Activated naive CD4-positive, alpha-beta T cell treated with anti-CD3 and anti-CD28 coated beads, Interleukin-2, amount 50 U/mL, for 24 hours (primary cell): ENCODE measurements around the gene SLC36A2.
"Not testable (repeated sequence)": the region's sequence is repeated elsewhere in the genome, so short reads cannot be mapped to it uniquely, and the experiment has no call there.

ENCODE experiments used
- H3K27ac Mint-ChIP-seq: one replicate; pipeline ENCODE4 v1.8.0; 2021; ENCODE audit warnings: mild to moderate bottlenecking, mixed read lengths
- H3K27me3 Mint-ChIP-seq: one replicate; pipeline ENCODE4 v1.8.0; 2021; ENCODE audit warnings: mixed read lengths
- H3K36me3 Mint-ChIP-seq: one replicate; pipeline ENCODE4 v1.8.0; 2021; ENCODE audit warnings: mixed read lengths
- H3K4me1 Mint-ChIP-seq: one replicate; pipeline ENCODE4 v1.8.0; 2021; ENCODE audit warnings: mixed read lengths
- H3K4me3 Mint-ChIP-seq: one replicate; pipeline ENCODE4 v1.8.0; 2021; ENCODE audit warnings: mild to moderate bottlenecking, mixed read lengths
- H3K9me3 Mint-ChIP-seq: one replicate; pipeline ENCODE4 v1.8.0; 2021; ENCODE audit warnings: mixed read lengths

SLC36A2 gene

DNA sequence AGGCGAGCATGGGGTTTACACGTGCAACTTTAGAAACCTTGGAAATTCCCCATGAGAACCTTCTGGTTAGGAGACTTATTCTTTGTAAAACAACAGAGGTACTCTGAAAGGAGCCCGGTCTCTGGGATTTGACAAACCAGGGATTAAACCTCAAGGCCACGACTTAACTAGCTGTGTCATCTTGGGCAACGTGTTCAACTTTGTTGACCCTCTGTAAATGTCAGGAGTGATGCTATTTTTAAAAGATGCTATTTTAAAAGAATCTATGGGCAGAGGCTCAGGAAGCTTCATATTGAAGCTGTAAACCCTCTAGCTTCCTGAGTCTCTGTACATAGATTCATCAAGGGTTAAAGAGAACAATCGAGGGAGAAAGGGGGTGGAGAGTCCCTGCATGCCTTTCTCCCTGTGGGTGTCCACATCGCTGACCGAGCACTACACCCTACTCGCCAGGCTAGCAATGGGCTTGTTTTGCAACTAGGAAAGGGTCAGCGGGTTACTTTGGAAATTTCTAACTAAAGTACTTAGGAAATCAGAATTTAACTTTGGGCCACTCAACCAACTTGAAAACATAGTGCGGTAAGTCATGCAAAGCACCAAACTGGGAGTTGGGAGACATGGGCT, 2.1 kb downstream of the SLC36A2 start:
- Mint-ChIP-seq H3K36me3 (no peaks in the 10 kb centered on the region), H3K27me3 (peaks cover 3% of the 10 kb centered on the region), H3K4me1 (no peaks in the 10 kb centered on the region)

DNA sequence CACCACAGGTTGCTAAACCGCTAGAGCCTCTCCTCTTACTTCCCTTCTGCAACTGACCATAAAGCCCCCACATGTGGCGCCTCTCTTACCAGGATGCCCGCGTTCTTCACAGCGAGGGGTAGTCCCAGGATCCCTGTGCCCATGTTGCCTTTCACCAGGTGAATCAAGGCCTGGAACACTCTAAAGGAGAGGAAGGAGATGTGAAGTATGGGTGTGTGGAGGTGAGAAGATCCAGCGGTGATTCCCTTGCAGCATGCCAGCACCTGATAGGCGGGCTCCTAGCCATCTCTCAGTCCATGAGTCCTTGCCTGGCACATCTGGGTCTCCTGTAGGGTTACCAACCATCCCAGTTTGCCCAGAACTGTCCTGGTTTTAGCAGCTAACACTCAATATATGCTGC, 3.3 kb downstream of the SLC36A2 start:
- peaks cover 3% of the 10 kb centered on the region for H3K27me3 Mint-ChIP-seq
- no peak overlapping the region for H3K4me3 Mint-ChIP-seq
- no peaks in the 10 kb centered on the region for H3K36me3 Mint-ChIP-seq
- H3K27ac Mint-ChIP-seq, result no peak overlapping the region
- no peaks in the 10 kb centered on the region for H3K4me1 Mint-ChIP-seq
- H3K9me3 Mint-ChIP-seq, result no peaks in the 10 kb centered on the region

More for the DNA sequence above, 2.1 kb downstream of the SLC36A2 start:
- Mint-ChIP-seq H3K4me3 (no peak overlapping the region), H3K27ac (no peak overlapping the region), H3K9me3 (no peaks in the 10 kb centered on the region)

DNA sequence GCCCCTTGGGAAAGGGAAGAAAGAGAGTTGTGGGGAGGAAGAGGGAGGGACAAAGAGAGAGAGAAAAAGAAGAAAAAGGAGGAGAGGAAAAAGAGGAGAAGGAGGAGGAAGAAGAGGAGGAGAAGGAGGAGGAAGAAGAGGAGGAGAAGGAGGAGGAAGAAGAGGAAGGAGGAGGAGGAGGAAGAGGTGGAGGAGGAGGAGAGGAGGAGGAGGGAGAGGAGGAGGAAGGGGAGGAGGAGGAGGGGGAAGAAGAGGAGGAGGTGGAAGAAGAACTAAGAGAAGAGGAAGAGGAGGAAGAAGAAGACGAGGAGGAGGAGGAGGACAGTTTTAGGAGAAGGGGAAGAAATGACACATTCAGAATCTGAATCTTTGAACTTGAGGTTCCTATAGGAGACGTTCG, 7.4 kb downstream of the SLC36A2 start:
- peaks cover 1% of the 10 kb centered on the region for H3K27me3 Mint-ChIP-seq

DNA sequence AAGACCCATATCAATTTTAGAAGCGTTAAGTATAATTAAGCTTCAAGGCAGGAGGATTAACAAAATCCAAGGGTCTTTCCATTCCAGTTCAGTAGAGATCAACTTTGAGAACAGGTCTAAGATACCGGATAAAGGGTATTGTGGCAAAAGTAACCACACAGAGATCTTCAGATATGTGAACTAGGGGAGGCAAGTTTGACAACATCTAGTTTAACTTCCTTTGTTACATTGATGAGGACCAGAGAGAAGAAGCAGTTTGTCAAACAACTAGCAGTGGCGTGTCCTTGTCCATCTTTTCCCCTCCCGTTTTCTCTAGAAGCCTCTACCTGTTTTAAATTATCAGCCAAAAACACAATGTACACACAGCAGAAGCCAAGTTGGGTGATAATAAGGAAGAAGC, 8.6 kb downstream of the SLC36A2 start:
- peaks cover 1% of the 10 kb centered on the region for H3K27me3 Mint-ChIP-seq
- H3K4me1 Mint-ChIP-seq, result peaks cover 7% of the 10 kb centered on the region
- H3K4me3 Mint-ChIP-seq, result no peak overlapping the region
- no peaks in the 10 kb centered on the region for H3K36me3 Mint-ChIP-seq
- H3K27ac Mint-ChIP-seq, result no peak overlapping the region
- no peaks in the 10 kb centered on the region for H3K9me3 Mint-ChIP-seq

More for the DNA sequence above, 7.4 kb downstream of the SLC36A2 start:
- no peak overlapping the region for H3K27ac Mint-ChIP-seq
- H3K9me3 Mint-ChIP-seq, result no peaks in the 10 kb centered on the region
- H3K36me3 Mint-ChIP-seq, result no peaks in the 10 kb centered on the region
- H3K4me3 Mint-ChIP-seq, result no peak overlapping the region
- H3K4me1 Mint-ChIP-seq, result peaks cover 7% of the 10 kb centered on the region

DNA sequence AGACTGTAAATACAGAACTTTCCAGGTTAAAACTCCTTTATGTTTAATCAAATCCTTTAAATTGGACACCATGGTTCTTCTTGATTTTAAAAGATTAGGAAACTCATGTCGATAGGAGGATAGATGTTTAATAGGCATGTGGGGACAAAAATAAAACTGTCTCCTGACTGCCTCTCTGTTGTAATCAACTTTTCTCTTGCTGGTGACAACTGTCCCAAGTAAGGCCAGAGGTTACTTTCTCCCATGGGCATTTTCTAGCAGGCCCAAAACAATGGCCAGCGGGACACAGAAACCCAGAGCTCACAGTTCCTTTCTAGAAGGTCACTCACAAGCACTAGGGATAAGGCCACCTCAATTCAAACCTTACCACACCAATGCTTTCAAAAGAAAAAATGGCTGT, 14.5 kb downstream of the SLC36A2 start:
- no peaks in the 10 kb centered on the region for H3K36me3 Mint-ChIP-seq
- no peak overlapping the region for H3K4me3 Mint-ChIP-seq
- no peak overlapping the region for H3K27ac Mint-ChIP-seq
- no peaks in the 10 kb centered on the region for H3K9me3 Mint-ChIP-seq
- H3K4me1 Mint-ChIP-seq, result no peaks in the 10 kb centered on the region
- no peaks in the 10 kb centered on the region for H3K27me3 Mint-ChIP-seq

DNA sequence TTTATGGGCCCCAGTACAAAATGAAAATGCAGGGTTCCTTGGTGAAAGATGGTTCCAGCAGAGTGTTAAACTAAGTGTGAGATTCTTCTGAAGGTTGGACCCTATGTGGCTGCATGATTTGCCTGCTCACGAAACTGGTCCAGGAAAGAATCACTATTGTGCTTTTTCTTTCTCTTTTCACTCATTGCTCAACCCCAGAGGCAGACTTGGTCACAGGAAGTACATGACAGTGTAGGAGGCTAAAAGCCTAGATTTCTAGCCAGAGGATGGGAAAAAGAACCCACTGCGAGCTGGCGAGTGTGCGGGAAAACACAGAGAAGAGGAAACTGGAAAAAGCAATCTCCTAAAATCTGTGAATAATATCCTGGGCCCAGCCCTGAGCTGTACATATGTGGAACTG, 18.6 kb downstream of the SLC36A2 start:
- Mint-ChIP-seq H3K27ac (no peak overlapping the region), H3K4me1 (no peaks in the 10 kb centered on the region), H3K4me3 (no peak overlapping the region), H3K36me3 (peaks cover 1% of the 10 kb centered on the region), H3K27me3 (peaks cover 3% of the 10 kb centered on the region), H3K9me3 (no peaks in the 10 kb centered on the region)

DNA sequence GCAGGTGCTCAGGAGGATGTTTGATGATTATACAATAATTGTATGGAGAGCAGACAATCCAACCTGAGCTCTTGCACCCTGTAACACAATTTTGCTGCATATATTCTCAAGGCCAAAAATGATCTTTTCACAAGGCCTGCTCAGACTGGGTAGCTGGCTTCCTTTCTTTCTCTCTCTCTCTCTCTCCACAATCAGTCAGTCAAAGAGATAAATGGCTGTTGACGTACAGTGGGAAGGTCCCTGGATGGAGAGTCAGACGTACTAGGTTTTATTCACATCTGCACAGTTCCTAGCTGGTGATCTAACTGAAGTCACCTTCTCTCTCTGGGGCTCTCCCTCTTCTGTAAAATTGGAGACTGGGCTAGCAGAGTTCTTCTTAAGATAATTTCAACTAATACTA, 19.8 kb downstream of the SLC36A2 start:
- Mint-ChIP-seq H3K9me3 (no peaks in the 10 kb centered on the region), H3K27ac (no peak overlapping the region), H3K27me3 (peaks cover 3% of the 10 kb centered on the region), H3K4me3 (no peak overlapping the region), H3K4me1 (no peaks in the 10 kb centered on the region), H3K36me3 (peaks cover 1% of the 10 kb centered on the region)

DNA sequence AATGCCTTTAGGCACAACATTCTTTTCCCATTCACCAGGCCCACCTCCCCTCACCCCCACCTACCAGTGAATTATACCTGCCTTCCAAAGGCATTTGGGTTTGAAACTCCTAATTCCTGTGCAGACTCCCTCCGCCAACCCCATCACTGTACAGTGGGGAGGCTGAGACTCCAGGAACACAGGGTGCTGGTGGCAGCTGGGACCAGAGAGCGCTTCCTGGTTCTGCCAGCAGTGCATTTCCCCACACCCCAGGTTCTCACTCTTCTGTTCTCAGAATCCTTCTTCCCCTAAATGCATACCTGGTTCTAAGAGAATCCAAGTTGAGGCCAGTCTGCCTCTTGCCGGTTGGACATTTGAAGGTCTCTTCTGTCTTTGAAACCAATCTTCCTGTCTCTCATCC, 21.1 kb downstream of the SLC36A2 start:
- peaks cover 1% of the 10 kb centered on the region for H3K36me3 Mint-ChIP-seq
- no peak overlapping the region for H3K4me3 Mint-ChIP-seq
- H3K27me3 Mint-ChIP-seq, result peaks cover 3% of the 10 kb centered on the region
- H3K4me1 Mint-ChIP-seq, result no peaks in the 10 kb centered on the region
- no peaks in the 10 kb centered on the region for H3K9me3 Mint-ChIP-seq
- H3K27ac Mint-ChIP-seq, result no peak overlapping the region

DNA sequence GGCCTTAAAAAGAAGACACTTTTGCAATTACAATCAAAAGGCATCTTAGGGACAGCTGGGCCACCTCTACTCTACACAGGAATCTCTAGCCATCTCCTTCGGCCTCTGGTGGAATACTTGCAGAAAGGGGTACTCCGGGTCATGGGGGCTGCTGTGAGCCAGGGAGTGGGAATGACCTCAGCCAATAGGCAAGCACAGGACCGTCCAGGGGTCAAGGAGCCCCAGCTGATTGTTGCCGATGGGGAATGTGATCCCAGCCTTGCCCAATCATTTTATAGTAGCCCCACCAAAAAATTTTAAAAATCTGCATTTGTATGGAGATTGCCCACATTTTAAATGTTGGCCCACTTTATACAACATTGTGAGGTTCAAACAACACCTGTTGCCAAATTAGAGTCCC, 26.9 kb downstream of the SLC36A2 start:
- Mint-ChIP-seq H3K27ac (no peak overlapping the region), H3K36me3 (peaks cover 1% of the 10 kb centered on the region), H3K4me1 (peaks cover 3% of the 10 kb centered on the region), H3K4me3 (no peak overlapping the region), H3K9me3 (no peaks in the 10 kb centered on the region), H3K27me3 (peaks cover 2% of the 10 kb centered on the region)

DNA sequence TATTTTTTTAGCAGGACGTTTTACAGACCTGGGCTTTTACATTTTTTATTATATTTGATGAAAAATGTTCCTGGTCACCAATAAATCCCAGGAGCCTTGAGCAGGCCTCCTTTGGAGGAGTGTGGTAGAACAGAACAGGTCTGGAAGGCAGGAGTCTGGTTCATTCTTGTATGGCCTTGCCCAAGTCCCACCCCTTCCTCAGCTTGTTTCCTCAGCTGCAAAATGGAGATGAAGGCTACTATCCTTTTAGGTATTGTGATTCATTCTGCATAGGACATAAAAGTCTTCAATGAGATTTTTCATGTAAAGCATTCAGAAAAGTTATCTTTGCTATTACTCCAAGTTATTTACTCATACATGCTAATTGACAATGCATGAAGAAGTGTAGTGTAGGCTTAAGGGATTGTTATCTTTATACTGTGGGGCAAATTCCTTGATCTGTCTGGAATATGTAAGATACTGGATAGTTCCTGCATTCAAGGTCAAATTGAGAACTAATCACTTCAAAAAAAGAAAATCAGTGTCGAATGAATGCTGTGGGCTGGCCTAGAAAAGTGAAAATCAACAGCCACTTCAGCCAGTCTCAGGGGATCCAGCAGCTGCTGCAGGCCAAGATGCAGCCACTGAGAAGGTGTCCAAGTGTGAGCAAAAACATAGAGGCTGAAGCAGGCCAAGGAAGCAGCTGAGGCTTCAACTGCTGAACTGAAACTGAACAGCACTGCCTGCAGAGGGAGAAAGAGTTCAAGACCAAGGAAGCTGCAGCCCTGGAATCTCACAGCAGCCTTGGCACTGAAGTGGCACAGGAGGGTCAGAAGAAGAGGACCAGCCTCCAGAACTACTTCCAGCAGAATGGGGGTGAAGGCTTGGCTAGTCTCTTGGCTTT, 28.3 kb downstream of the SLC36A2 start:
- Mint-ChIP-seq H3K4me3 (no peak overlapping the region), H3K9me3 (no peaks in the 10 kb centered on the region), H3K27me3 (no peaks in the 10 kb centered on the region), H3K4me1 (peaks cover 3% of the 10 kb centered on the region), H3K36me3 (no peaks in the 10 kb centered on the region), H3K27ac (no peak overlapping the region)

DNA sequence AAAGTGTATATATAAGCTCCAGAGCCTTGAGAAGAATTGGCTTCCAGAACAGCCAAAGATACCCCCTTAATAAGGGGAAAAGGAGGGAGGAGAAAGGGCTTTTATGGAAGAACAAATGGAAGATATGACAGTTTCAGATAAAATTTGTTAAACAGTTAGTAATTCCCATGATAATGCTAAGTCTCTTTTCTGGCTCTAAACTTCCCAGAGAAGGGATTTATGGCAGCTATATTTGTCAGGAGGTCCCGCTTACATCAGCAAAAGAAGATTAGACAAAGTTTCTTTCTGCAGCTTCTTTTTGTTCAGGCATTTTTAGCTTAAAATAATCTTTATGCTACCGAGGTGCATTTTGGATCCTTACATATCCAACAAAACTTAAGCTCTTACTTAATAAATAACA, 29.5 kb downstream of the SLC36A2 start:
- Mint-ChIP-seq H3K4me3 (no peak overlapping the region), H3K36me3 (no peaks in the 10 kb centered on the region), H3K9me3 (no peaks in the 10 kb centered on the region), H3K27me3 (no peaks in the 10 kb centered on the region), H3K27ac (no peak overlapping the region), H3K4me1 (peaks cover 3% of the 10 kb centered on the region)

DNA sequence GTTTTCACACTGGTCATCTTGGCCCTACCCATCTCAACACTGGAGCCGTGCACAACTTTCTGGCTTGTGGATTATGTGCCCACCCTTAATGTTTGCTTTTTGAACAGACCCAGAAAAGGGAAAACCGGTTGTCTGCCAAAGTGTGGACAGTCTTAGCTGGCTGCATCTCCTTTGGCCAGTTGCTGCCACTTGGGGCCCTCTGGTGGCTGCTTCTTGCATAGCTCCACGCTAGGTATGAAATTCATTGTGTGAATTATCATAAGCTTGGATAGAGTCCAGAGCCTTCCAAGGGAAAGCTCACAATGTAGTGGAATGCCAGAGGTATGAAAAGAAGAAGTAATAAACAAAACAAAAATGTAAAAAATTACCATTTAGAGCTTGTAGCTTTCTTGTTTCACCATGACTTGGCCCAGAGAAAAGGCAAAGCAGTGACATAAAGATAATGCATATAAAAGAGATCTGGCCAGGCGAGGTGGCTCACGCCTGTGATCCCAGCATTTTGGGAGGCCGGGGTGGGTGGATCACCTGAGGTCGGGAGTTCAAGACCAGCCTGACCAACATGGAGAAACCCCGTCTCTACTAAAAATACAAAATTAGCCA, 31.3 kb downstream of the SLC36A2 start:
- Mint-ChIP-seq H3K4me1 (peaks cover 3% of the 10 kb centered on the region), H3K27me3 (no peaks in the 10 kb centered on the region), H3K27ac (no peak overlapping the region), H3K36me3 (peaks cover 3% of the 10 kb centered on the region), H3K9me3 (peaks cover 5% of the 10 kb centered on the region), H3K4me3 (no peak overlapping the region)

DNA sequence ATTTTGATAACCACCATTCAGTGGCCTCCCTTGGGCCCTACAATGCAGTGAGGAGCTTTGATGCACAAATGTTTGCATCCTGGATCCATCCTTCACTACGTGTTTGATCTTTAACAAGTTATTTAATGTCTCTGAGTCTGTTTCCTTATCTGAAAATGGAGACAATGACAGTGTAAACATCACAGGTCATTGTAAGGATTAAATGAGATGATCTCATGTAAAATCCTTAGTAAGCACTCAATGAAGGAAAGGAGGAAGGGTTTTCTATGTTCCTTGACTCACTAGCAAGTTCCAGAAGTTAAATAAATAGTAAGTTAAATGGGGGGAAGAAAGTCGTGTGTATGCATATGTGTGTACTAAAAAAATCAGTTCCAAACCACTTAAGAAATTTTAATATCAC, 34.0 kb downstream of the SLC36A2 start:
- peaks cover 11% of the 10 kb centered on the region for H3K9me3 Mint-ChIP-seq
- no peak overlapping the region for H3K27ac Mint-ChIP-seq
- H3K4me1 Mint-ChIP-seq, result peaks cover 3% of the 10 kb centered on the region
- H3K27me3 Mint-ChIP-seq, result no peaks in the 10 kb centered on the region
- H3K4me3 Mint-ChIP-seq, result no peak overlapping the region
- peaks cover 6% of the 10 kb centered on the region for H3K36me3 Mint-ChIP-seq

DNA sequence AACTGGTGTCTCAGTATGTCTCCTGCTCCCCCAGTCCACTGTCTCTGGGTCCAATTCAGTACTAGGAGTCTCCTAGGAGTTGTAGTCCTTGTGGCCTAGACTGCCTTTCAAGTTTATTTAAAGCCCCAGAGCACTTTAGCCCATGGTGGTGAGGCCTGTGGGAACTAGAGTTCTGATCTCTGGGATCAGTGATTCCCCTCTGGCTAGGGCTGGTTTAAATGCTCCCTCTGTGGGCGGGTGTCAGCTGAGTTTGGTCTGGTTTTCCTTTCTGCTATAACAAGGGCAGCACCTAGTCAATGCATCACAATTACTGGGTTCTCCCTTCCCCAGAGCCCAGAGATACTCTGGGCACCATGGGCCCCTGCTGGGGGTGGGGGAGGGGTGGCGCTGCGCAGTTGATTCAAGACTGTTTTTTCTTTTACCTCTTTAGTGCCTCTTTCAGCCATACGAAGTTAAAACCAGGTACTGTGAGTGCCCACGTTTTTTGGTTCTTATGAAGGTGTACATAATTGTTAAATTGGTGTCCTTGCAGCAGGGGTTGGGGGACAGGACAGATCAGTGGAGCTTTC, 34.5 kb downstream of the SLC36A2 start:
- Mint-ChIP-seq H3K4me3 (no peak overlapping the region), H3K4me1 (peaks cover 3% of the 10 kb centered on the region), H3K36me3 (peaks cover 6% of the 10 kb centered on the region), H3K27me3 (no peaks in the 10 kb centered on the region), H3K27ac (no peak overlapping the region), H3K9me3 (peaks cover 11% of the 10 kb centered on the region)

DNA sequence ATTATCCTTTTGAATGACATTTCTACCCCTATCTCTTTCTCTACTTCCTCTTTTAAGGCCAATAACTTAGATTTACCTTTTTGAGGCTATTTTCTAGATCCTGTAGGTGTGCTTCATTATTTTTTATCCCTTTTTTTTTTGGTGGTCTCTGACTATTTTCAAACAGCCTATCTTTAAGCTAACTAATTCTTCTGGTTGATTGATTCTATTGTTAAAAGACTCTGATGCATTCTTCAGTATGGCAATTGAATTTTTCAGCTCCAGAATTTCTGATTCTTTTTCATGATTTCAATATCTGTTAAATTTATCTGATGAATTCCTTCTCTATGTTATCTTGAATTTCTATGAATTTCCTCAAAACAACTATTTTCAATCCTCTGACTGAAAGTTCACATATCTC, 36.4 kb downstream of the SLC36A2 start:
- Mint-ChIP-seq H3K9me3 (peaks cover 11% of the 10 kb centered on the region), H3K4me3 (no peak overlapping the region), H3K4me1 (peaks cover 7% of the 10 kb centered on the region), H3K27me3 (no peaks in the 10 kb centered on the region), H3K36me3 (peaks cover 6% of the 10 kb centered on the region), H3K27ac (no peak overlapping the region)

DNA sequence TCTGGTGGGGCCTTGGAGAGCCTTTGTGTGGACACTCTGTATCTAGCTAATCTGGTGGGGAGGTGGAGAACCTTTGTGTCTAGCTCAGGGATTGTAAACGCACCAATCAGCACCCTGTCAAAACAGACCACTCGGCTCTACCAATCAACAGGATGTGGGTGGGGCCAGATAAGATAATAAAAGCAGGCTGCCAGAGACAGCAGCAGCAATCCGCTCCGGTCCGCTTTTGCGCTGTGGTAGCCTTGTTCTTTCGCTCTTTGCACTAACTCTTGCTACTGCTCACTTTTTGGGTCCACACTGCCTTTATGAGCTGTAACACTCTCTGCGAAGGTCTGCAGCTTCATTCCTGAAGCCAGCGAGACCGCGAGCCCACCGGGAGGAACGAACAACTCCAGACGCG, 37.5 kb downstream of the SLC36A2 start:
- not testable (repeated sequence) for H3K27me3 Mint-ChIP-seq, H3K4me3 Mint-ChIP-seq, H3K27ac Mint-ChIP-seq, H3K36me3 Mint-ChIP-seq, H3K4me1 Mint-ChIP-seq
- peaks cover 11% of the 10 kb centered on the region for H3K9me3 Mint-ChIP-seq
